GM19043 (cell line): Measurements from ENCODE around the gene NRP1.
"Not testable (repeated sequence)": the region's sequence is repeated elsewhere in the genome, so short reads cannot be mapped to it uniquely, and the experiment has no call there.

ENCODE experiments used
- ATAC-seq: cut with Tn5 transposase; IDR thresholded peaks from one replicate; pipeline ENCODE4 v1.9.1; 2021; ENCODE audit warnings: low read depth; ENCODE audit not compliant: unreplicated experiment

Gene NRP1

DNA sequence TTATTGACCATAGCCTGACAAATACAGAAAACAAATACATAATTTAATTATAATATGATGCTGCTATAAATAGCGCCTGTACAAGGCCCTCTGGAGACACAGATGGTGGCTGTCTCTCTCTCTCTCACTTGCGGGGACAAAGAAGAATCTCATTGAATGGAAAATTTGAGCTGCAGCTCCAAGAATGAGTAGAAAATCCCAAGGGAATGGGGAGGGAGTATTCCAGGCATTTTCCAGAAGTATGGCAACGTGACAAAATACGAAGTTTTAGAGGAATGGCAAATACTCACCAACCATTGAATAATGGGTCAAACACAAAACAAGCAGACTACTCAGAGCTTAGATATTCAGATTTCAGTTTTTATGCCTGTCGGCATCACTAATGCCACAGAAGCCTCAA is 179.9 kb downstream of the NRP1 start:
- no peak for ATAC-seq

DNA sequence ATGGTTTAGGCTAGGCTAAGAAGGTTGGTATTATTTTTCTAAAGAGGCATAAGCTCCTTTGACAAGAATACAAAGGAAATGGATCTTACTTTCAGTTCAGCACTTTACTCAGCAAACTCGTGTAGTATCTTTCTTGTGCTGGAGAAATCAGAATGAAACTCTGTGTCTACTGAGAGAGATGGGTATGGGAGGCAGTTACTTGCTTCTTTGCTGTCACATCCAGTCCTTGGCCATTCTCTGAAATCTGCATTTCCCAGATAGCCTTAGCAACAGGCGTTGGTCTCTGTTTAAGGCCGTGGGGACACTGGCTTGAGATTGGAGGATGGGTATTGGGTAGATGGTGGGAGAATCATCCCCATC is 180.5 kb downstream of the NRP1 start:
- no peak for ATAC-seq

DNA sequence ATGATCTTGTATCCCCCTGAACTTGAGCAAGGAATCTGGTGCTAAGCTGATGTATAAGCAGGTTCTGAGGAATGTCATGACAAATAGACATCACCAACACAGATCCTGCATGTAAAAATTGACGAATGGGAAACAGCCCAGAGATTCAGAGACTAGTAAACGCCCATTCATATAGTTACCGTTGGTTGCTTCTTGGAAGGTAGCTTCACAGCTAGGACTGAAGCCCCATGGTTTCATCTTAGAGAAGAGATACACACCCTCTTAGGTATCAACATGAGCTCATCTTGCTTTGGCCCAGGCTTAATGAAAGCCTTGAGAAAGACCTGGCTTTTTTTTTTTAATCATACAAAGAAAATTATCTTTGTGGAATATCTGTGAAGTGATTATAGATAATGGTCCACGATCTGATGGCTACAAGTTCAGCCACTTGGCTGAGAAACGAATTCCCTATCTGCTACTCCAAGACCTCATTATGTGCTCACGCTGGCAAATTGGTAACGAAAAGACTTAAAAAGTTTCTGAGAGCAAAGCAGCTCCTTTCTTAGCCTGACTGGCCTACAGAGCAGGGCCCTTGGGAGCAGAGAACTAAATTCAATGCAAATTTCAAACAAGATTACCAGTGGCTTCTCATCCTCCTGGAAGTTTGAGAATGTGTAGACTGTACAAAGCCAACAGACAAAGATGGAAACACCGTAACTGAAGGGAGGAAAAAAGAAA is 181.1 kb downstream of the NRP1 start:
- ATAC-seq = no peak

DNA sequence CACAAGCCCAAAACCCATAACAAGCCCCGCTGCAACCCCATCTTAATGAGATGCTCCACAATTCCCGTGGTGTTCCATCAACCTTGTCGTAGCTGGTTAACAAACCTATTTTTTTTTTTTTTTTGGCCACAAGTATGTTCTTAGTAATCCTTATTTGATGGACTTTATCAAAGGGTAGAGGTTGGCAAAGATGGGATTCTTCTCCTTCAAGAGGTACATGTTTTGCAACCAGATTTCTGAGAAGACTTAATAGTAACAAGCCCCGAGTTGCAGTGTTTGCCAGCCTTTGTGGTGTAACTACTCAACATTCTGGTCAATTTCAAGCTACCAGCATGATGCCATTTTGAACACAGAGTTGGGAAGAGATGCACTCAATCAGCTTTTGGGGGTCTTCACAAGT is 181.7 kb downstream of the NRP1 start:
- ATAC-seq = no peak

DNA sequence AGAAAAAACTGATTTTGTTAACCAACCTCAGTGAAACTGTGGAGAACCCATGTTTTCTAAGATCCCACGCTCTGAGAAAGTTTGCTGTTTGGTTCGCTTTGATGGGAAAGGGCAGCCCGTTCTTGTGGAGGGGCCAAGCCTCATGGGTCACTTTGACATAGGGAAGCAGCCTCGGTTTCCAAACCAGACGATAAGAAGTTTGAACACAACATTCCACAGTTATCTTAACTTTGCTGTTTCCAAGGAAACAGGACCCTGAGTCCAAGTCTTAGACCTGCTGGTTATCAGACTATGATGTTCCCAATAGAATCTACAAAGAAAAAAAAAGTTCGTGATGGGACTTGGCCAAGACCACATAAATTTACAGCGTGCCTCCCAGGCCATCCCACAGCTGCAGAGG is 182.3 kb downstream of the NRP1 start:
- ATAC-seq = no peak

DNA sequence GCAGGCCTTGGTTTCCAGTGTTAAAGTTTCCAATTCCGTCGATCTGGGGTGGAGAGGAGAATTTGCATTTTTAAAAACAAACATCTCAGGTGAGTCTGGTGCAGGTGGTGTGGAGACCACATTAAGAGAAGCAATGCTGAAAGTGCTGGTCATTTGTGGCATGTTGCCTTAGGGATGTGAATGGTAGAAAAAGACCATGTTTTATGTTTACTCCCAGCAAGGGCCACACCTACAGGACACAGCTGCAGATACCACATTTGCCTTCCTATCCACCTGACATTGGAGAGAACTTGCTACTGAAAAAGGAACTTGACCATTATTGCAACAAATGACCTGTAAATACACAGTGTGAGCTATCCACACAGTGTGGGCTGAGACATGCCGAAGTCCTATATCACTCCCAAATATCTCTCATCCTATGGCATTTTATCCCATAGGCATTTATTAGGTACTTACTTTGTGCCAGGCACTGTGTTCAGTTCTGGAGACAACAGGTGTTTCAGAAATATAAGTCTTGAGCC is 183.1 kb downstream of the NRP1 start:
- no peak for ATAC-seq

DNA sequence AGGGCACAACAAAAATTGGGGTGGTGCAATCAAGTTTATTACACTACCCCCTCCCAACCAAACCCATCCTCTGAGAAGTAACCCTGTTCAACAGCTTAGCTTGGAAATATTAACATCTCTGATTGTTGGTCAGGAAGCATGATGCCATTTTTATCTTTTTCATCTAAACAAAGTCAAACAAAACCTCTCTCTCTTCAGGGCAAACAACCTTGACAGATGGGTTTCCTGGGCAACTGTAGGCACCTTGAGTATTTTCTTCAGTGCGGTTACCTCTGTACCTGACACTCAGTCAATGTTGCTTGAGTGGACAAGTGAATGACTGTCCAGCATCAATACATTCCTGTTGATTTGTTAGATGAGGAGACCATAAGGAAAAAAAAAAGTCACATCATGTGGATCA is 183.6 kb downstream of the NRP1 start:
- ATAC-seq = no peak

DNA sequence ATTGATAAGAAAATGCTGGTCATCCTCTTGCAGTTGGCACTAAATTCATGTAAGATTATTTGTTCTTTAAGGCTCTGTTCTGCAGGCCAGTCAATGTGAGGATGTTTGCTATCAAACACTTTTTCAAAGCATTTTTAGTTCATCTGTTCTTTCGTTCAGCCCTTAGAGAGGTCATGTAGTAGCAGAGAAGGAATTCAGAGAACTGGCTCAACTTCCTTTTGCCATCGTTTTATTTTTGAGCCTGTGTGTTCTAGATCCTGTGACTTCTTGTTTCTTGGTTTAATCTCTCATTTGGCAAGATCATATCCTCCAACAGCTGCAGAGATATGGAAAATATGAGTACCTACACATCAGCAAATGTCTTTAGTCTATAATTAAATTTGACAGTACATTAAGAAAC is 184.3 kb downstream of the NRP1 start:
- no peak for ATAC-seq

DNA sequence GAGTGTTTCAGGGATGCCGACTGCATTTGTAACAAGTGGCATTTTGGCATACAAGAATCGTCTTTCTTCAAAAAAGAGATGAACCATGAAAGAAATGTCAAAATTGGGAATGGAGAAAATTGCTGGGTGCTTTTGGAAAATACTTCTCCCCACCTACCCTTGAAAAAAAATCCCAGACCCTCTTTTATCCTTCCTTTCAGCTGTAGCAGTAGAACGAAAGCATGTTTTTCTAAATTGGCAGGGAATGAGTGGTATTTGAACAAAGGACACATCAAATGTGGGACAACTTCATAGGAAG is 187.5 kb downstream of the NRP1 start:
- ATAC-seq = no peak

DNA sequence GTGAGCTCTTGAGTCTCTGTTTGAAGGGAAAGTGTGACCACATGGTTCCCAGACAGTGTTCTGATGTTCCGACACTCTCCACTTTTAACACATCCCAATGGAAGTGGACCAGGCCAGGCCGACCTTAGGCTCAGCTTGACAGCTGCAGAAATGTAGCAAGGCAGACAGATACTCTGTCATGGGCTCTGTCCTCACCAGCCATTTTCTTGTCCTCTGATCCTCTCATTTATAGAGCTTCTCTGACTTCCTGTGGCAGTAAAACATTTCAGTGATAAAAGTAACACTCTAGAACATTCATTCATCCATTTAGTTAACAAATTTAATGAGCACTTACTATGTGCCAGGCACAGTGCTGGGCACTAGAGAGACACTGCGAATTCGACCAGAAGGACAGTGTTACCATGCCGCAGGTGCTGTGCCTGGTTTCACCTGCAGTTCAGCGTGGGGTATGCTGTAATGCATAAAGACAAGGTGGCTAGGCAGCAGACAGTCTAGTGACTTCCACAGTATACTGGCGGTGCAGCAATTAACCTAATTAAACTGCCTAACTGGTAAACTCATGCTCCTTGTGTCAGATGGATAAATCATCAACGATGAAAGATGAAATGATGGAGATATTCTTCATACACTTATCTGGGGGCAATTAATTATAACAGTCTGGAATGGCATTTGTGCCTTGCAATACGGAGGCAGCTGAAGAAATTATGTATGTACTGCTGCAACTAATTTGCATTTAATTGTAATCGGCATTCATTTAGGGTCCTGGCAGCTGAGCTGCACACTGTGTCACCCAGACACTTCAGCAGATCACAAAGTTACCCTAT is 188.1 kb downstream of the NRP1 start:
- no peak for ATAC-seq

DNA sequence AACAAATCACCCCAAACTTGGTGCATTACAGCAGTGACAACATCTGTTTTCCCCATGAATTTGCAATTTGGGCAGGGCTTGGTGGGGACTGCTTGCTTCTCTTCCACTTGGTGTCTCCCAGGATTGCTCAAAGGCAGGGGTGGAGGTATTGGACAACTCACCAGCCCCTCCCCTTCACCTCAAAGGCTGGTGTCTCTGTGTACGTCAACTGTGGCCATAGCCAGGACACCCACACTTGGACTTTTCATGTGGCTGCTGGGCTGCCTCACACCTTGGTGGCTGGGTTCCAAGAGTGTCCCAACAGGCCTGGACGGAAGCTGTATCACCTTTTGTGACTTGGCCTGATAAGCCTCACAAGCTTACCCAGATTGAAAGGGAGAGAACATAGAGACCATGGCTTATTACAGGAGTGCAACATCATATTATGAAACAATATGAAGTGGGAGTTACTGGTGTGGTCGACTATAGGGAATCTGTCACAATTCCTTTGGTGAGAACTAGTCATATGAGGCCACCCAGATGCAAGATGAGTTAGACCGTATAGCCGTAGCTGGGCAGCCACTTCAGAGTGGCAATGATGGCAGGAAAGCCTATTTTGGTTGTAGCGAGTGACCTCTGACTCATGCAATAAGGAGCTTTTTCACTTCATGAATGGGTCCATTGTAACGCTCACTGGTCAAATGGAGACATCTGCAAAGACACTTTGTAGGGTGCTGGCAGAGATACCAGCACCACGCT is 188.8 kb downstream of the NRP1 start:
- ATAC-seq = no peak

DNA sequence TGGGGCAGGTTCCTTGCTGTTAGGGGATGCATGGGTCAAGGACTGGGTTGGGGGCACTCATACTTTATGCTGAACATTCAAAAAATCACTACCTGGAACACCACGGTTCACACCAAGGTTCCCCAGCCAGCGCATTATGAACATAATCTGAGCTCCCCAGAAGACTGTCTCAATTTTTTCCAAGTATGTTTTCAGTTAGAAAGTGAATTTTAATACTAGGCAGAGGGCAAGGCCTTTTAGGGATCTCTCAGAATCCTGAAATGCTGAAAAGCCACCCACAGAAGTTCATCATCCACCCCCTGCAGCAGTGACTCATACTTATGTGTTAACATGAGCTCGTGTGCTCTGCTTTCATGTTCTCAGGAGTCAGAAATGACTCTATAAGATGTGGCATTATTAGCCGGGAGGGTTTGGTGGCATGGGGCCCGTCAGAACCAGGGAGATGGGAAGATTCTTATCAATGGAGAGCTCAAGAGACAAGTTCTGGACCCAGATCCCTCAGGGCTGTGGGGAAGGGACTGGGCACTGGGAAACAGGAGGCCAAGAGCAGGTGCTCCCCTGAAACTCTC is 191.2 kb downstream of the NRP1 start:
- ATAC-seq = no peak

DNA sequence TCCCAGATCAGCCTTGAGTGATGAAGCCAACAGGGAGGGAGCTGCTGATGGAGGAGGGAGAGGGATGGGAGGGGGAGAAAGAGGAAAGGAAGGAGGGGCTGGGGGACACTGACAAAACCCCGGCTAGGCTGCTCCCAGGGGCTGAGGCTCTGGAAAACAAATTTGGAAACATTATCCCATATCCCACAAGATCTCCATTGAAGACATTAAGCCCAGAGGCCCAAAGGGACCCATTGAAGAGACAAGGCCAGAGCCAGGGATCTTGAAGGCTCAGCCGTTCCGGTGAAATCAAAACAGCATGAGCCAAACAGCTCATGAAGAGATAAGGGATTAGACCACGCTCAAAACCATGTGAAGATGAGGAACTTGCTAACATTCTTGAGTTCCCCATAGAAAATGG is 192.2 kb downstream of the NRP1 start:
- ATAC-seq = no peak

DNA sequence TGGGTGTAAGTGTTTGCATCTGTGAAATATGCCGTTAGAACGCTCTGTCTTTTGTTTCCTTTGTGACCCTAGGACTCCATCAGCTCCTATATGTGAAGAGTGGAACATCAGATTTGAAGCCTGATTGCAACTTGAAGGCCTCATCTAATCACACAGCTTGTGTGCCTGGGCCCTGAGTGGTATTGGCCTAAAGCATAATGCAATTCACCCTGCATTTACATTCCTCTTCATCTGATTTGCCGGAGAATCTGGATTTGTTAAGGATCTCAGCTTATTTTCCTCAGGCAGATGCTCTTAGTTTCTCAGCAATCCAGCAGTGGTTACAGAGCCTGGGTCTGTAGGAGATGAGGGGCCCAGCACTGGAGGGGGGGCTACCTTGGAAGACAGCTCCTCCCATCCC is 193.2 kb downstream of the NRP1 start:
- ATAC-seq = no peak

DNA sequence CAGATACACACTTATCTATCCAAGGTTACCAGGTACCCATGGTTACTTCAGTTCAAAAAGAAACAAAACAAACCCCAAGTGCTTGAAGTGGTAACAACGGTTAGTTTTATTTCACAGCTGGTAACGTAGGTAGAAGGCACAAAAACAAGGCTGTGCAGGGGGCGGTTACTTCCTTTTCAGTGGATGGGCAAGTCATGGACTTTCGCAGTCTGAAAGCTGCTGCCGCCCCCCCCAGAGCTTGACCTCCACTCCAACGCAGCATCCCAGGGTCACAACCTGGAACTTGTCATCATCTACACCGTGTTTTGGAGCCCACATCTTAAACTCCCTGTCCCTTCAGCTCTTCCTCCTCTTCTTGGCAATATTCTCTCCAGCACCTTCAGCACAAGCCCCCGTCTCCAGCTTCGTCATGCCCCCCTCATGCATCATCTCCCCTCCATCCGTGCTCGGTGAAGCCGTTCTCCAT is 195.3 kb downstream of the NRP1 start:
- ATAC-seq = no peak

DNA sequence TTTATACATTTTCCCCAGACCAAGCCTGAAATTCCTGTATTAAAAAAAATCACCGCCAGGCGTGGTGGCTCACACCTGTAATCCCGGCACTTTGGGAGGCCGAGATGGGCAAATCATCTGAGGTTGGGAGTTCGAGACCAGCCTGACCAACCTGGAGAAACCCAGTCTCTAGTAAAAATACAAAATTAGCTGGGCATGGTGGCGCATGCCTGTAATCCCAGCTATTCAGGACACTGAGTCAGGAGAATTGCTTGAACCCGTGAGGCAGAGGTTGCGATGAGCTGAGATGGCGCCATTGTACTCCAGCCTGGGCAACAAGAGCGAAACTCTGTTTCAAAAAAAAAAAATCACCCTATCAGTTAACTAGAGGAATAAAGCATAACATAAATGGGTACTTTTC is 195.8 kb downstream of the NRP1 start:
- not testable (repeated sequence) for ATAC-seq

DNA sequence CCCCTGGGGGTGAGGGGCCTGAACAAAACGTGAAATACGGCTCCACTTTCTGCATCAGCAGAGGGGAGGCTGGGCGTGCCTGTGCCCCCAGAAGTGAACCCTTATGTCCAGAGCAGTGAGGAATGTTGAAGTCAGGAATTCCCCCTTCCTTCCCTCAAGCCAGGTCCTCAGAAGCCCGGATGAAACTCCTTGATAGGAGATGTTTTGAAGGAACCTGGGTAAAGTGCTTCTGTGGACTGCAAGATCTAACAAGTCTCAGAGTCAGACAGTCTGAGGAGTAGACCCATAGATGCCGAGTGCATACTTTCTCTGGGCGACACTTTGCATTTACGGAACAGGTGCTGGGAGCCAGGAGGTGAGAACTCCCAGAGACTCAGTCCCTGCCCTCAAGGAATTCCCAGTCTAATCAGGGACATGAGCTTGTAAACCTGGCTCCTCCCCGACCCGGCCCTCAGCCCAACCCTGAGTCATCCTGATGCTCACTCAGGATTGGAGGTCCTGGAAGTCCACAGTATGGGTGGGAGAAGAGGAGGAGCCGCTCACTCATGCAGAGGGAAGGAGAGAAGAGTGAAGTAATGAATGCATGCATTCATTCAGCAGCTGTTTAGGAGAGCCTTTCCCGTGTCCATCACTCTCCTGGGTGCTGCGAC is 197.0 kb downstream of the NRP1 start:
- ATAC-seq = no peak

DNA sequence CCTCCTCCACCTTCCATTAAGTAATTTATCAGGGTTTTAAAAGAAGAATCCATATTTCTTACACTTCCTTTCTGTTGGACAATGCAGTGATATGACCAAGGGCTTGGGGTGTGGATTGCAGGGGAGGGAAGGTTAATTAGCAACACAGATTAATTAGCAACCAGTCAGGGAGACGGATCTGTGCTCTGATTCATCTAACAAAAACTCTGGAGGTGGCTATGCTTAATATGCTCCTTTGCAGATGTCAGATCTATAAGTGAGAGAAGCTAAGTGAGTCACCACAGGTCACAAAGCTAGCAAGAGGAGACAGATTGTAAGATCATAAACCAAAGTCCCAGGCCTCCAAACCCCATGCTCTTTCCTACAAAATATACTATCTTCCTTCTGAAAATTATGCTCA is 197.7 kb downstream of the NRP1 start:
- no peak for ATAC-seq

DNA sequence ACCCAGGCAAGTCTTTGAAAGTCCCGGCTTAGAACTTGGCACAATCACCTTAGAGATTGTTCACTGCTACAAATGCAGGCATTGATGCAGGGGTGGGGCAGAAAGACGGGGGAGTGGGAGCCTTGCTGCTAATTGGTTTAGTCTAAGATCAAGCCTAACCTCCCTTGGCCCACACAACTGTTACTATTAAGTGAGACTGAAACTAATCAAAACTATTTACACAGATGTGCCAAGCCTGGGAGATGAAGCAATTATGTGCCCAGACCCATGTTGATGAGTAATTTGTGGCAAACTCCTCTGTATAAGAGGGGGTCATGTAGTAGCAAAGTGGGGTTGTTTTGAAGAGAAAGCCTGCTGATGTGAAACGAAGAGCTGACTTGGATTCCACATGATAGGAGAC is 198.2 kb downstream of the NRP1 start:
- ATAC-seq = peak; percentile 42

DNA sequence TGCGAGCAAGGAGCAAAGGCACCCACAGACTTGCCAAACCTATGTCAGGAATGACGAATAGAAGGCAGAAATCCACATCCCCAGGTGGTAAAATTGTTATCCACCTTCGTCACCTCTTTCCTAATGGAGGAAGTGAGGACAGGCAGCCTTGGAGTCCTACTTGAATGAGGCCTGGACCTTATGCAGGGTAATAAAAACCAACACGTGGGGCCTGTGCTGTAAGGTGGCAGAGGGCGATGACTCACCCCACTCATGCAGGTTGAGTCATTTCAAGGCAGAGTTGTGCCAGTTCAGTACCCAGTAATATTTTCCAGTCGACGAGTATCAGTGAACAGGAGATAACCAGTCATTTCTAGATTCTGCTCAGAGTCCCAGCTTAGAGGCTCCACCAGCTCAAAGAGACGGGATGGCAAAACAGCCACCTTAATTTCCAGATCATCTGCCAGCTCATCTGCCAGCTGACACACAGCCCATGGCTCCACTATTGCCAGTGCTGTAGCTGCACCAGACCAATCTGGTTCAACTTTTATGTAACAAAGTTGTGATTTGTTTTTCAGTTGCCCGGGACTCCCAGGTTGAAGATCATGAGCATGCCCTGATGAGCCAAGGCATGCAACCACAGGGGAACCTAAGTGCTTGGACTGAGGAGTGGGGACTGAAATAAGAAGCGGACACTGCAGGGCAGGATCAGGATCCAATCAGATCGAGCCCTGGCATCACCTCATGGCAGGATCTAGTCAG is 200.3 kb downstream of the NRP1 start:
- ATAC-seq = peak; percentile 42
